H1 (cell line): ENCODE measurements around the gene LGI4.

Experiments
- BRCA1 ChIP-seq: IDR thresholded peaks from 2 replicates; pipeline ENCODE4 v1.6.1; 2012; ENCODE audit warnings: low read depth, low read length, improper control_type of control experiment
- NRF1 ChIP-seq: IDR thresholded peaks from 2 replicates; pipeline ENCODE4 v1.6.1; 2011; ENCODE audit warnings: mild to moderate bottlenecking, low read depth, low read length, improper control_type of control experiment
- POLR2AphosphoS5 ChIP-seq: IDR thresholded peaks from 2 replicates; pipeline ENCODE4 v1.6.1; 2011; ENCODE audit warnings: low read depth, low read length
- RAD21 ChIP-seq, 2 experiments: IDR thresholded peaks in 1 of 2; conservative IDR thresholded peaks in 1 of 2; 2 replicates each; pipeline ENCODE4 v1.6.1; 2011; ENCODE audit warnings: low read depth in 2 of 2, low read length in 2 of 2, improper control_type of control experiment in 1 of 2, inconsistent platforms in 1 of 2, mild to moderate bottlenecking in 1 of 2, moderate library complexity in 1 of 2
- SUZ12 ChIP-seq: fragments of 200-600 bp; sonication (generic); IDR thresholded peaks from 2 replicates; pipeline ENCODE4 v1.6.1; 2012; ENCODE audit warnings: mild to moderate bottlenecking, inconsistent platforms, low read length, moderate library complexity, mixed read lengths
- TAF1 ChIP-seq: IDR thresholded peaks from 2 replicates; pipeline ENCODE4 v1.6.1; 2011; ENCODE audit warnings: mild to moderate bottlenecking, low read depth, low read length
- TF ChIP-seq, protein P1 (sequence below), 3 experiments: IDR thresholded peaks; 1 replicate in 2 of 3; 2 replicates in 1 of 3; pipeline versions ENCODE4 v1.5.1 to v1.6.1; 2011; ENCODE audit warnings: low read length in 3 of 3, mild to moderate bottlenecking in 3 of 3, inconsistent platforms in 2 of 3, low read depth in 1 of 3, moderate library complexity in 1 of 3; ENCODE audit not compliant: insufficient read depth in 1 of 3; ENCODE audit errors: control extremely low read depth in 1 of 3
- TF ChIP-seq, protein P2 (sequence below): IDR thresholded peaks from 2 replicates; pipeline ENCODE4 v1.6.1; 2012; ENCODE audit warnings: low read length, inconsistent platforms
- TF ChIP-seq, protein P3 (sequence below): IDR thresholded peaks from 2 replicates; pipeline ENCODE4 v1.6.1; 2011; ENCODE audit warnings: low read depth, mild to moderate bottlenecking, low read length; ENCODE audit not compliant: insufficient read depth

DNA sequence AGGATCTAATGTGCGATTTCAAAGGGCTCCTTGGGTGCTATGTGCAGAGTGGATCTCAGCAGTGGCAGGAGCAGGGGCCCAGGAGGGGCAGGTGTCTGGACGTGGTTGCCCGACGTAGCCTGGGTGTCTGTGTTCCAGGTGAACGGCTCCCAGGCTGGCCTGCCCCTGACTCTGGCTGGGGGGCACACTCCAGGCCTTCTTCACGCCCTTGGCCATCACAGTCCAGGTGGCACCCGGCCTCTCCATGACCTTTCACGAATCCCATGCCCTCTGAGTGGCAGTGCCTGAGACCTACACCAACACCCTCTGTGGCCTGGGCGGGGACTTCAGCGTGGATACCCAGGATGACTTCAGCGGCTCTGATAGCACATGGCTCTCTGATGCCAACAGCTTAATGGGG is 30.5 kb downstream of the LGI4 start:
- TF ChIP-seq BRCA1 (no peak), POLR2AphosphoS5 (no peak), NRF1 (no peak), RAD21 (IDR thresholded peaks at IDR 0.05 in 1 of 2, conservative IDR thresholded peaks at IDR 0.05 in 1 of 2; ENCODE audit: low read depth in 2 of 2, low read length in 2 of 2) (no peak), TAF1 (no peak), SUZ12 (no peak)
- TF ChIP-seq, protein P1, sequence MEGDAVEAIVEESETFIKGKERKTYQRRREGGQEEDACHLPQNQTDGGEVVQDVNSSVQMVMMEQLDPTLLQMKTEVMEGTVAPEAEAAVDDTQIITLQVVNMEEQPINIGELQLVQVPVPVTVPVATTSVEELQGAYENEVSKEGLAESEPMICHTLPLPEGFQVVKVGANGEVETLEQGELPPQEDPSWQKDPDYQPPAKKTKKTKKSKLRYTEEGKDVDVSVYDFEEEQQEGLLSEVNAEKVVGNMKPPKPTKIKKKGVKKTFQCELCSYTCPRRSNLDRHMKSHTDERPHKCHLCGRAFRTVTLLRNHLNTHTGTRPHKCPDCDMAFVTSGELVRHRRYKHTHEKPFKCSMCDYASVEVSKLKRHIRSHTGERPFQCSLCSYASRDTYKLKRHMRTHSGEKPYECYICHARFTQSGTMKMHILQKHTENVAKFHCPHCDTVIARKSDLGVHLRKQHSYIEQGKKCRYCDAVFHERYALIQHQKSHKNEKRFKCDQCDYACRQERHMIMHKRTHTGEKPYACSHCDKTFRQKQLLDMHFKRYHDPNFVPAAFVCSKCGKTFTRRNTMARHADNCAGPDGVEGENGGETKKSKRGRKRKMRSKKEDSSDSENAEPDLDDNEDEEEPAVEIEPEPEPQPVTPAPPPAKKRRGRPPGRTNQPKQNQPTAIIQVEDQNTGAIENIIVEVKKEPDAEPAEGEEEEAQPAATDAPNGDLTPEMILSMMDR (IDR thresholded peaks at IDR 0.05; ENCODE audit: control extremely low read depth in 1 of 3, insufficient read depth in 1 of 3, low read depth in 1 of 3, low read length in 3 of 3) = no peak
- TF ChIP-seq, protein P2, sequence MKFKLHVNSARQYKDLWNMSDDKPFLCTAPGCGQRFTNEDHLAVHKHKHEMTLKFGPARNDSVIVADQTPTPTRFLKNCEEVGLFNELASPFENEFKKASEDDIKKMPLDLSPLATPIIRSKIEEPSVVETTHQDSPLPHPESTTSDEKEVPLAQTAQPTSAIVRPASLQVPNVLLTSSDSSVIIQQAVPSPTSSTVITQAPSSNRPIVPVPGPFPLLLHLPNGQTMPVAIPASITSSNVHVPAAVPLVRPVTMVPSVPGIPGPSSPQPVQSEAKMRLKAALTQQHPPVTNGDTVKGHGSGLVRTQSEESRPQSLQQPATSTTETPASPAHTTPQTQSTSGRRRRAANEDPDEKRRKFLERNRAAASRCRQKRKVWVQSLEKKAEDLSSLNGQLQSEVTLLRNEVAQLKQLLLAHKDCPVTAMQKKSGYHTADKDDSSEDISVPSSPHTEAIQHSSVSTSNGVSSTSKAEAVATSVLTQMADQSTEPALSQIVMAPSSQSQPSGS = no peak
- TF ChIP-seq, protein P3, sequence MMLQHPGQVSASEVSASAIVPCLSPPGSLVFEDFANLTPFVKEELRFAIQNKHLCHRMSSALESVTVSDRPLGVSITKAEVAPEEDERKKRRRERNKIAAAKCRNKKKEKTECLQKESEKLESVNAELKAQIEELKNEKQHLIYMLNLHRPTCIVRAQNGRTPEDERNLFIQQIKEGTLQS = no peak
